Ureter (tissue), 1 donor: ENCODE data around the gene CACNA1C. TPM values are rescaled to one million over a fixed set of nuclear protein-coding genes. Genes with fewer than 3 reads are reported as not detected.

Source experiments
- DNase-seq: peaks from one replicate; pipeline ENCODE4 v3.0.0-alpha.2; 2020; ENCODE audit warnings: low spot score
- total RNA-seq: library from RNA; stranded (reverse); gene quantifications from one replicate; pipeline ENCODE4 v1.2.4, GENCODE V29; 2023
- donor health status: DM: yes; HTN: yes; CAD: no.

Gene CACNA1C
- total RNA-seq, 1 donor from 2014 or later, result 30.1 TPM

DNA sequence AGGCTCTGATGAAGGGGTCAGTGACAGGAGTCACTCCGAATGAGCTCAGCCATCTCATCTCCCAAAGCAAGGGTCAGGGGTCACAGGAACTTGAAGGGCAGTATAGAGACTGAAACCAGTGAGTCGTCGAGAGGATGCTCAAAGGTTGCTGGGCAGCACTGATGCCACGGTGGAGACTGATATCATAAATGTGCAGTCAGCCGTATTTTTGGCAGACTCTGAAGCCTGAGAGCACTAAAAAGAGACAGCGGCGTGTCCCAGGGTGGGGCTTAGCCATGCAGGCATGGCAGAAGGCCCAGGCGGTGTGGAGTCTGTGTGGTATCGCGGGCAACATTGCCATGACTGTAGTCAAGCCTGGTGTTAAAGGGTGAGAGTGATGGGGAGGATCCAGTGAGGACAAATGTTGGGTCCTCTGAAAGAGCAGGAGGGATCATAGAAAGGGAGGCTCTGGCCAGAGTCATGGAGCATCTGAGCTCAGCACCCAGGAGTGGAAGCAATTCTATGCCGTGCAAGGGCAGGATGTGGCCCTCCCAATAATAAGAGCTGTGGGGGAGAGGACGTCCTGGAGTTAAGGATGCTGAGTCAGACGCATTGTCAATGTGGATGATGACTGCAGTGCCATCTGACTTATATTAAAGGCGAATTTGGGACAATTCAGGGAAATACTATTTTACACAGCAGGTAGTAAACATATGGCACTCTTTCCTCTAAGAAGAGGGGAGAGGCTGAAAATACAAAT lies 500.8 kb downstream of the CACNA1C start:
- DNase-seq, result no peak

DNA sequence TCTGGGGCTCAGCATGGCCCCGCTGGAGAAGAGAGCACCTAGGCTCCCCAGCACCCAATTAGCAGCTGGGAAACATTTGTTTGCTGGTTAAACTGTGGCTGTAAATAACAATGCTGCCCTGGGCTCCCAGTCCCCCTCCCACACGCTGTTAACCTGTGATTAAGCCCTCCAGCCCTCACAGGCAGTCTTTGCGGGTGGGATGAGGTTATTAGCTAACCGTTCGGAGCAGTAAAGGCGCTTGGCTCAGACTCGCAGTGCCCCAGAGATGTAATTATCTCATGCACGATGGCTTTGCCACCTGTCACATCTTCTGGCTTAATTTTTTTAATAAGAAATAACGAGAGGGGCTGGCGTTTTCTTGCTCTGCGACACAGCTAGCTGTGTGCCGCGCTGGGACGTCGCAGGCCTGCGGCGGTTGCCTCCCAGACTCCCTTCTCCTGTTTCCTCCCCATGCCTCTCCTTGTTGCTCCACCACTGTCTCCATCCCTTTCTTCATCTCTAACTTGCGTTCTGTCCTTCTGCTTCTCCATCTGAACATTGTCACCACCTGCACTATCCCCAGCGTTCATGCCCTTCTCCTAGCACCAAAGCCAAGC lies 502.8 kb downstream of the CACNA1C start:
- DNase-seq, result no peak

DNA sequence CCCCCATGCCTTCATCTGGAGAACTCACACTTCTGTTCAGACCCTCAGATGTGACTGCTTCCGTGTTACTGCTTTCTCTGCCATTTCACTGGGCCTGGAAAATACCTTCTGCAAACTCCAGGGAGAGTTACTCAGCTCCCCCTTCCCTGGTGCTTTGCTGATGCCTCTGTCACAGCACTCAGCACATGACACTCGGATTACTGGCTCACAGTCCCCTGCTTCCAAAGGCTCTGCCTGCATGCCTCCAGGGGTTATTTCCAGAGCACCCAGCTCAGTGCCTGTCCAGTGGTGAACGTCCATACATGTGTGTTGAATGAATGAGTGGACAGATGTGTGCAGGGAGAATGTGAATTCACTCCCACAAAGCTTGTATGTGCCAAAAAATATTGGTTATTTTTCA lies 504.8 kb downstream of the CACNA1C start:
- DNase-seq, result no peak

DNA sequence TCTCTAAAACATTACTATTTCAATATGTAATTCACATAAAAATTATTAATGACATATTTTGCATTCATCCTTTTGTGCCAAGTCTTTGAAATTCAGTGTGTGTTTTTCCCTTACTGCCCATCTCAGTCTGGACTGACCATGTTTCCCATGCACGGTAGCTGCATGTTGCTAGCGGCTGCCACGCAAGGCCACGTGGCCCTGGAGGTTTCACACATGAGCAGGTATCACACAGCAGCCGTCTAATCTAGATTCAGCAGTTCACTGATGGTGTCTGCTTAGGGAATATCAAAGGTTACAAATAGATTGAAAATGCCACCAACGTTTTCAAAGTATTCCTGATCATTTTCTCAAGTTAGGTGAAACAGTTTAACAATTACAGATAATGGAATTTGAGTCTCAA lies 507.1 kb downstream of the CACNA1C start:
- DNase-seq, result no peak

DNA sequence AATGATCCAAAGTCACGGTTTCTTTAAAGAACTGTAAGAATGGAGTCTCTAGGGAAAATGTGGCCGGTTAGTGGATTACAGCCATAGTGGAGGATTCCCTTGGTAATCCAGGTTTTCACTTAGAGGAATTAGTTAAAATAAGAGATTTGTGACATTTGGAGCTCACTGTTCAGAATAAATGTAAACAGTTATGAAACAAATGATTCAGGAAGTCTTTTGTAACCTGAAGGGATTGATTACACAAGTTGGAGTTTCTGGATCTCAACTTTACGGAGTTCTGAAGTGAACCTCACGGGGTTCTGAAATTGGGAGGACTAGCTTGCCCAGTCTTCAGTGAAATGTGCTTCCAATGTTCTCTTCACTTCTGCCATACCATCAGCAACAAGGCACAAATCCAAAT lies 507.6 kb downstream of the CACNA1C start:
- no peak for DNase-seq

DNA sequence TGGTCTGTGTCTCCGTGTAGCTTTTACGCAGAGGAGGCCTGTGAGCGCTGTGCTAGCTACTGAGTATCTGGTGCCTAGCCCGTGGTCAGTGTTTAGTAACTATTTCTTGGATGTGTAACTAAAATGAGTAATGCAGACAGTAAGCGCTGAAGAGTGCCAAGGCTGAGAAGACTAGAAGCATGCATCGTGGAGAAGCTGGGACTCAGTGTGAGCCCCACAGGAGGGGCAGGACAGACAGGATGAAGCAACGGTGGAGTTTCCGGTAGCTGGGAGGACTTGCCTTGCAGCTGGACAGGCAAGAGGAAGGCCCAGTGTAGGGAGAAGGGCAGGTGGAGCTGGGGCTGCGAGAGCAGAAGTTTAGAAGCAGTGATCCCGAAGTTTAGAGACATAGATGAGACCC lies 508.6 kb downstream of the CACNA1C start:
- no peak for DNase-seq

DNA sequence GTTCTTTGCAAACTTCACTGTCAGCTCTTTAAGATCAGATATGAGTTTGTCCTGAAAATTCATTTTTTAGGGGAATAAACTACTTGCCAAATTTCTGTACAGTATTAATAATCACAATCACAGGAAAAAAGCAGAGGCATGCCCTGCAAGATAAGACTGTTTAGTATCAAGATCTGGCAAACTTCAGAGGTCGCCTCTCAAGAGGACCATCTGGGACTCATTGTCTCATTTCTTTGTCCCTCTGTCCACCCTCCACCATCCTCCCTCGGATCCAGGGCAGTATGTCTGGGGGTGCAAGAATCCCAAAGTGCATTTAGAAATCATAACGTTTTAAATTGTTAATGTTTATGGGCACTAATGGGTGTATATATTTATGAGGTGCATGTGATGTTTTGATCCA lies 509.6 kb downstream of the CACNA1C start:
- no peak for DNase-seq

DNA sequence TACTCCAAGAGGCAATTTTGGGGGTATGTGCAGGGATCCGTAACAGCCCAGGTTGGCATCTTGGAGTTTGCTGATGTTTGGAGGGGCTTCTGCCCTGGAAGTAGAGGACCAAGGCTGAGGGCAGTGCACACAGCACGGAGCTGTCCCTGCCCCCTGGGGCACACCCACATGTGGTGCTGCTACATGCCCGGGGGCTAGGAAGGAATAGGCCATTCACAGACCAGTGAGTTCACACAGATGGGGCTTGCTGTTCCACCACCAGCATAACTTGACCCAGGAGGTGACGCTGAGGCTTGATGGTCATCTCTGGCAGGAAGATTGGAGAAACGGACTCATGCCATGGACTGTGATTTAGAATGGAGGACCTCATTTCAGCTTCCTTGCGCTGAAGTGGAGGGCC lies 510.9 kb downstream of the CACNA1C start:
- DNase-seq, result no peak

DNA sequence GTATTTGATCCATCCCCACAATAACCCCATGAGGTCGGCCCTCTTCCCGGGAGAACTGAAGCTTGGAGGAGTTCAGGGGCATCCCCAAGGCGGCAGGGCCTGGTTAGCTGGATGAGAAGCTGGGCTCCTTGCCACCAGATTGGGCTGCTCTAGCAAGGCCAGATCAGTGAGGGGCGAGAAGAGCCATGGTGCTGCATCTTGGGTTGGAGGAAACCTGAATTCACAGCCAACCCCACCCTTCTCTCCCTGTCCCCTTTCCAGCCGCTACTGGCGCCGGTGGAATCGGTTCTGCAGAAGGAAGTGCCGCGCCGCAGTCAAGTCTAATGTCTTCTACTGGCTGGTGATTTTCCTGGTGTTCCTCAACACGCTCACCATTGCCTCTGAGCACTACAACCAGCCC lies 513.4 kb downstream of the CACNA1C start:
- no peak for DNase-seq

DNA sequence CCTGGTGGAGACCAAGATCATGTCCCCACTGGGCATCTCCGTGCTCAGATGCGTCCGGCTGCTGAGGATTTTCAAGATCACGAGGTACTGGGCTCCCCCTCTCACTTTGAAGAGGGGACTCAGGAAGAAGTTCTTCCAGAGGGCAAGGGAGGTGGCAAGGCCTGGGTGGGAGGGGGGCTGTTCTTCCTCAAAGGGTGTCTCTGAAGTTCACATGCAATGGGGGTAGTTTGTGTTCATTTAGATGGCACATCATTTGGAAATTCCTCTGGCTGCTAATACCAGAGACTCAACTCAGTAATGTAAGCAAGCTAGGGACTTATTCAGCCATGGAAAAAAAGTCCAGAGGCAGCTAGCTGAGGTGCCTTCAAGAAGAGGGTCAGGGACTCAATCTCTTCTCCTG lies 514.9 kb downstream of the CACNA1C start:
- DNase-seq, result no peak

DNA sequence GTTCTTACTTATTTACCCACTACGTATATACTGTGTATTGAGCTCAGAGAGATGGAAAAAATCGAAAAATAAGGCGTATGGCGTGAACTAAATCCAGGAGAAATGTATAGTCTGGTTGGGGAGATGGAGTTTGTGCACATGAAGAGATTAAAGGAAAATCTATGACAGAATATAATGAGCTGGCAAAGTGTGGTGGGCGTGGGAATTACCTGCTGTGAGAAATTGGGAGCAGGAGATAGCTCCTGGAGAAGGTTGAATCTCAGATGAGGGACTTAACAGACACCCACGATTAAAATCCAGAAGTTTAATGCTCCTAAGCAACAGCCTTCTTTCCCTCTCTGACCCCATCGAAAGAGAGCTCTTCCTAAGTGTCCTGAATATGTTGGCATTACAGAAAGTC lies 517.8 kb downstream of the CACNA1C start:
- DNase-seq, result no peak

DNA sequence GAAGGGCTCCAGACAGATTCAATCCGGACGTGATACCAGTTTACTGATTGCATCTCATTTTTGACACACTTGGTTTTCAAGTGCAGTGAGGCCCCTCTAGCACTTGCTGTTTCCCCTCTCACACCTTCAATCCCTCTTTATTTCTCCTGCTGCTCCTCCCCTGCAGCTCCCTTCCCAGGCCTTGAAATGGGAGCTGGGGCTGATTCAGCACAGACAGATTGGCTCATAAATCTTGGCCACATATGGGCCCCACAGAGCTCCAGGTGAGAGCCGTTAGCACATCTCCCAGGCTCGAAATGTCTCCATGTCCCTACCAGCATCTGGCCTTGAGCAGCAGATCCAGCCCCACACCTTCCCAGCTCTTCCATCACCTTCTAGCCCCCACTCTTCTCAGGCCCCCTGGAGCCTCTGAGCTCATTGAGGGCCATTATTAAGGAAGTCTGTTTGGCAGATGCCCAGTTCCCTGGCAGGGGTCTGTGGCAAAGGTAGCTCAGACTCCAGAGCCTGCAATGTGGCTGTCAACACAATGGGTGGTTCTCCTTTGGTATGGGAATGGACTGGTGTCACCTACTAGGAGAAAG lies 521.7 kb downstream of the CACNA1C start:
- no peak for DNase-seq

DNA sequence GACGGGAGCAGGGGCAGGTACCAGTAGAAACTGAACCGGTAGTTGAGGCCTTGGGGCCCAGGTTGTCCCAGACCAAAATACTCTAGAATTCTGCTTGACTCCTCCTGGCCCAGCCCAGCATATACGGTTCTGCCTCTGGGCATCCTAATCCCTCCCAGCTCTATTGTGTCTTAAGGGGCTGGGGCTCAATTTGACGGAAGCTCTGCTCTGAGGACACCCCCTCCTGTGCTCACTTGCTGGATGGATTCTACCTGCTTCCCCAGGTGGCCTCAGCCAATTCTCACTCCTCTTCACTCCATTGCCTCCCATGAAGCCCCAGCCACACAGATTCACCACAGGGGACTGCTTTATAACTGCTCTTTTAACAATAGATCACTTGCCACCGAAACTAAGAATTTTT lies 522.5 kb downstream of the CACNA1C start:
- no peak for DNase-seq

DNA sequence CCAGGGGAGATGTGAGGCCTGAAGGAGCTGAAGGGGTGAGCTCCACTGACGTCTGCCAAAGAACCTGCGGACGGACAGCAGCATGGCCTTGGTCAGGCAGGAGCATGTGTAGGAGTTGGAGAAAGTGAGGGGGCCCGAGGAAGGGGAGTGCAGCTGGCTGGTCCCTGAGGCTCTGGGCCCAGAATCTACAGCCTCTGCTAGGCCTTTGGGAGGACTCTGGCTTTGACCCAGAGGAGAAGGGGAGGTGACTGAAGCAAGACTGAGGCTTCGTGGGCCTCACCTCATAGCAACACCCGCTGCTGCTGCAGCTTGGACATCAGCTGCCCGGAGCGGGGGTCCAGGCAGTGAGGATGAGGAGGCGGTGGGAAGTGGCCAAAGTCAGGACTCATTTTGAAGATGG lies 525.4 kb downstream of the CACNA1C start:
- DNase-seq, result no peak

DNA sequence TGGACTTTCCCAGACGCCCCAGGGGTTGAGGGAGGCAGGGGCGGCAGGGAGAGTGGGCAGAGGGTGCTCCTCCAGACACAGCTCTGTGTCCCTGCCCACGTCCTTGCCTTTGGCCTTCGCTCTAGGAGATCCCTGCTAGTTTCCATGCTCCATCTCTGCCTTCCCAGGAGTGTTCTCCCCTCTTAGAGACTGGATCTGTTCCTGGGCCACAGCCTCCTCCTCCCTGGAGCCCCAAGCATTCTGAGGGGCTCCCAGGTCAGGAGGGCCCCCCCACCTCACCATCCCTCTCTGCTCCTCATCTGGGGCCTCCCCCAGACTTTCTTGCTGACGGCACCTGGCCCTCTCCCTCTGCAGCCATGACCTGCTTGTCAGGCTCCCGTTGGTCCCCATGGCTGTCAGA lies 526.0 kb downstream of the CACNA1C start:
- DNase-seq, result no peak

DNA sequence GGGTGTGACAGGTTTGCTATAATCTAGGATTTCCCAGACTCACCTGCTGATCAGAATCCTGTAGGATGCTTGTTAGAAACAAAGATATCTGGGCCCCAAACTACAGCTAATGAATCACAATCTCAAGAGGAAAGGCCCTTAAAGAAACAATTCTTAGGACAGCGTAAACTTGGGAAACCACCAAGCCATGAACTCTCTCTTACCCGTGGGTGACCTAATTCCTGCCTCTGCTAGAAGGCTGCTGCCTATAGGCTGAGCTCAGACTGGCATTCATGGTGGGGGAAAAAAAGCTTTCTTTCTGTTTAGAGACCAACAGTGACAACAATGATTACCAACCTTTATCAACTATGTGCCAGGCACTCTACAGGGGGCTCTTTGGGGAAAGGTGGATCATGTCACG lies 528.0 kb downstream of the CACNA1C start:
- DNase-seq, result no peak

DNA sequence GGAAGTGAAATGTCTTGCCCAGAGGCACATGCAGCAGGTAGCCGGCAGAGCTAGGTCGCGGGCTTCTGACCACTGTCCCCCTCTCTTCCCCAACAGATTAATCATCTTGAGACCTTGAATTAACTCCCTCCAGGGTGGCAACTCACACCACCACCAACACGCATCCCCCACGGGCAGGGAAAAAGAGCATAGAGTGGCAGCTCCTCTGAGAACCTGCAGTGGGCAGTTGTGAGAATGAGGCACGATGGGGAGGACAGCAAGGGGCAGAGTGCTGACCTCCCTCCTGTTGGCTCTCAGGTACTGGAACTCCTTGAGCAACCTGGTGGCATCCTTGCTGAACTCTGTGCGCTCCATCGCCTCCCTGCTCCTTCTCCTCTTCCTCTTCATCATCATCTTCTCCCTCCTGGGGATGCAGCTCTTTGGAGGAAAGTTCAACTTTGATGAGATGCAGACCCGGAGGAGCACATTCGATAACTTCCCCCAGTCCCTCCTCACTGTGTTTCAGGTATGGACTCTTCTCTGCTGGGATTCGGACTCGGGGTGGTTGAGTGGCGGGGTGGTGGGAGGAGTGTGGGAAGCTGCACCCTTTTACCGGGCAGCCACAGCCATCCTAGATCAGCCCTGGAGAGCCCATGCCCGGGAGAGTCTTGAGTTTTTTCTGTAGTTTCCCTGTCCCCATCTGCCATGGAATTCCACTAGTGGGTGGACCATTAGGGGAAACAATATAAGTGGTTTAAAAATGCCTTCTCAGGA lies 528.7 kb downstream of the CACNA1C start:
- no peak for DNase-seq

DNA sequence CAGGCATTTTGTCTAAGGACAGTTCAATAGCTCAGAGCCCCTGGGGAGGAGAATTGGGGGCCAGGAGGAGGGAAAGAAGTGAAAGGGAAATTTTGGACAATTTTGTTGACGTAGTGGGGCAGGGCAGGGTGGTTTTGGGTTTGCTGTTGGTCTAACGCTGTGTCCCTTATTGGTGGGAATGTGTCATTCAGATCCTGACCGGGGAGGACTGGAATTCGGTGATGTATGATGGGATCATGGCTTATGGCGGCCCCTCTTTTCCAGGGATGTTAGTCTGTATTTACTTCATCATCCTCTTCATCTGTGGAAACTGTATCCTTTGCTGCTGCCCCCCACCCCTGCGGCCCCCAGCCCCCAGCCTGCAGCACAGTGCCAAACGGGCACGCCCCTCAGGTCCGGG lies 529.8 kb downstream of the CACNA1C start:
- DNase-seq, result no peak

DNA sequence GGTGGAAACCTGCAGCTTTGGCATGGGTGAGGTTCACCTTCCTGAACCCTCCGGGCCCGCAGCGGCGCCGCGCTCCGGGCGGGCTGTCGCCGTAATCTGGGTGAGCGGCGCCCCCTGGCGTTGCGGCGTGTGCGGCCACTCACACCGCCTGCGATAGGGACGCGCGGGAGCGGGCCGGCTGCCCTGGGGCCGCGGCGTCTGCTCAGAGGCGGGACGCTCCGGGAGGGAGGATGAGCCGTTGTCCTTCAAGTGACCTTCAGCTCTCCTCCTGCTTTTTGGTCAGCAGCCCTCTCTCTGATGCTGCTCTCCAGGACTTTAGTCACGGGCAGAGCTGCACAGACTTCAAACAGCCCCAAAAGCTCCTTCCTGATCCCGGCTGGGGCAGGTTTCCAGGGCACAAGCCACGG lies 530.3 kb downstream of the CACNA1C start:
- peak; percentile 70 for DNase-seq

DNA sequence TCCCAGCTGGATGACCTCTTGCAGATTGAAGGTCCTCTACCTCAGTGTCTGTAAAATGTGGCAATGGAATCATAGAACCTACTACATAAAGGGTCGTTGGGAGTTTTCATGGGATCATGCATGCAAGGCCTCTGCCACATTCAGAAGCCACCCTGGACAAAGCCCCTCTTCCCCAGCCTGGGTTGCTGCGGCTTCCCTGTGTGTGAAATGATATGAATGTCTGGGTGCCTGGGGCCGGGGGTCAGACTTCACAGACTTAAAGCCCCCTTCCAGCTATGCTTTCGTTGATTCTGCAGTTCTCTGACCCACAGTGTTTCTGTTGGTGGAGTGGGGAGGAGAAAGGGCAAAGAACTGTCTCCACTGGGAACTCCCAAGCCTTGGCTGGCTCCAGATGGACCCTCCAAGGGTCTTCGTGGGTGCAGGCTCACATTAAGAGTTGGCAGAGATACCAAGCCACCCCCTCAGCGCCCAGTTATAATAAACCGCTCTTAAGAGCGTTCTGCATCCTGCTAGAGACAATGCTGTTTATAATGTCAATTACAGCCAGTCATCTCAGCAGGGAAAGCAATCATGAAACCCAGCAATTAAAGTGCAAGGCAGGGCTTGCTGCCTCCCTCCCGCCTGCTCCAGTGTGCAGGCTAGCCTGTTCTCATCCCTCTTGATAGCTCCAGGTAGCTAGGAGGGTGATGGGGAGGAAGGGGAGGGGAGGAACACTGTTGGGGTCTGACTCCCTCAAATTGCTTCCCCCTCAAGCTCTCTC lies 531.0 kb downstream of the CACNA1C start:
- DNase-seq, result no peak

DNA sequence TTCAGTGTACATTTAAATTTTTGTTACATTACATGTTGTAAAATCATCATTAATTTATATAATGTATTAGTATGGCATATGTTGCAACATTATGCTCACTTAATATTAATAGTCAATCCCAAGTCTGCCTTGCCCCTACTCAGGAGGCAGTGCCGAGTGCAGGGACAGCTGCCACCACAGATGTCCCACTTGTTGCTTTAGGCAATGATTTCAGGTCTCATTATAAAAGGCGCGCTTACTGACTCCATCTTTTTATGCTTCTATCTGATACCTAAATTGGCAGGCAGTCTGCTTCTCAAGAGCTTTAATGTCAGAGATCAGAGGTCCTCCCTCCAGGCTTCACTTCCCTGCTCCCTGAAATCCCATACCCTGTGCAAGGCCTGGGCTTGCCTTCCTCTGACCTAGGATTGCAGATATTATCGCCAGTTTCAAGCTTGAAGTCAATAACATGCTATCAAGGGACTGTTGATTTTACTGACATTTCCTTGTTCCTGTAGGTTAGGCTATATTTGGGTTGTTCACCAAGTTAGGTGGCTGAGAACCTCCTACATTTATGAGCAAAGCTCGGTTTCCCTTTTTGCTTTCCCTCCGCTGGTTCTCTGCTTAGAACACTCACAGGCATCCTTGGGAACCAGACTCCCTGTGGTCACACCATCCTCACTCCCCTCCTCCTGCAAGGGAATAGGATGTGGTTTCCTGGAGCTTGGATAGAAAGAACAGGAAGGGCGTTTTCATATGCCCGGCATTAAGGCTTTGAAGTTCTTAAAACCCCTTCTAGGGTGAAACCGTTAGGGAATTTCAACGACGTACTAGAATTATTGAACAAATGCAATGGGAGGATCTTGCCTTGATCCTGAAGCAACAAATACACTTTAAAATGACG lies 533.6 kb downstream of the CACNA1C start:
- DNase-seq, result no peak
